Measurements from ENCODE around the gene KCNC1. TPM values are rescaled to one million over a fixed set of nuclear protein-coding genes. Genes with fewer than 3 reads are reported as not detected.

Gene KCNC1
- total RNA-seq, 1 donor from 2014 or later = not detected

DNA sequence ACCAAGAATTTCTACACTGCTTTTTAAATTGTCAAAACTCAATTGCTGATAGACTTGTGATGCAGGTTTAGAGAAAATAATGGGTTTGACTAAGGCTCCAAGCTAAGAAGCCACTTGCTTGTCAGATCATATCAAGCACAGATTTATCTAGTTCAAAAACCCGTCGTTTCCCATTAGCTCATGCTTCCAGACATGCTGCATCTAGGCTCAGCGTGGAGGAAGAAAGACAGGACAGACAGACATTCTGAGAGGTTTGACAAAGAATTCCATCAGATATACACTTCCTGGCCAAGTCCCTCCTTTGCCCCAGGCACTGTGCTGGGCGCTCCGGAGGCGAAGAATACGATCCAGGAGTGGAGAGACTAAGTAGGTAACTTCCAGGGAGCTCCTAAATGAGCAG is 76.8 kb downstream of the KCNC1 start:
- TF ChIP-seq, protein P1, sequence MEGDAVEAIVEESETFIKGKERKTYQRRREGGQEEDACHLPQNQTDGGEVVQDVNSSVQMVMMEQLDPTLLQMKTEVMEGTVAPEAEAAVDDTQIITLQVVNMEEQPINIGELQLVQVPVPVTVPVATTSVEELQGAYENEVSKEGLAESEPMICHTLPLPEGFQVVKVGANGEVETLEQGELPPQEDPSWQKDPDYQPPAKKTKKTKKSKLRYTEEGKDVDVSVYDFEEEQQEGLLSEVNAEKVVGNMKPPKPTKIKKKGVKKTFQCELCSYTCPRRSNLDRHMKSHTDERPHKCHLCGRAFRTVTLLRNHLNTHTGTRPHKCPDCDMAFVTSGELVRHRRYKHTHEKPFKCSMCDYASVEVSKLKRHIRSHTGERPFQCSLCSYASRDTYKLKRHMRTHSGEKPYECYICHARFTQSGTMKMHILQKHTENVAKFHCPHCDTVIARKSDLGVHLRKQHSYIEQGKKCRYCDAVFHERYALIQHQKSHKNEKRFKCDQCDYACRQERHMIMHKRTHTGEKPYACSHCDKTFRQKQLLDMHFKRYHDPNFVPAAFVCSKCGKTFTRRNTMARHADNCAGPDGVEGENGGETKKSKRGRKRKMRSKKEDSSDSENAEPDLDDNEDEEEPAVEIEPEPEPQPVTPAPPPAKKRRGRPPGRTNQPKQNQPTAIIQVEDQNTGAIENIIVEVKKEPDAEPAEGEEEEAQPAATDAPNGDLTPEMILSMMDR (IDR thresholded peaks at IDR 0.05) = no peak
- Histone ChIP-seq H3K4me1 (peaks cover 12 to 26% of the 10 kb centered on the region in 2 donors), H3K27ac (no peak overlapping the region), H3K9me3 (no peaks in the 10 kb centered on the region), H3K27me3 (no peaks in the 10 kb centered on the region), H3K4me3 (no peak overlapping the region), H3K36me3 (no peaks in the 10 kb centered on the region)
- DNase-seq (ENCODE audit: low spot score in 2 of 2) = no peak
- intact Hi-C loops (cut with DNase I) = no loop called here

DNA sequence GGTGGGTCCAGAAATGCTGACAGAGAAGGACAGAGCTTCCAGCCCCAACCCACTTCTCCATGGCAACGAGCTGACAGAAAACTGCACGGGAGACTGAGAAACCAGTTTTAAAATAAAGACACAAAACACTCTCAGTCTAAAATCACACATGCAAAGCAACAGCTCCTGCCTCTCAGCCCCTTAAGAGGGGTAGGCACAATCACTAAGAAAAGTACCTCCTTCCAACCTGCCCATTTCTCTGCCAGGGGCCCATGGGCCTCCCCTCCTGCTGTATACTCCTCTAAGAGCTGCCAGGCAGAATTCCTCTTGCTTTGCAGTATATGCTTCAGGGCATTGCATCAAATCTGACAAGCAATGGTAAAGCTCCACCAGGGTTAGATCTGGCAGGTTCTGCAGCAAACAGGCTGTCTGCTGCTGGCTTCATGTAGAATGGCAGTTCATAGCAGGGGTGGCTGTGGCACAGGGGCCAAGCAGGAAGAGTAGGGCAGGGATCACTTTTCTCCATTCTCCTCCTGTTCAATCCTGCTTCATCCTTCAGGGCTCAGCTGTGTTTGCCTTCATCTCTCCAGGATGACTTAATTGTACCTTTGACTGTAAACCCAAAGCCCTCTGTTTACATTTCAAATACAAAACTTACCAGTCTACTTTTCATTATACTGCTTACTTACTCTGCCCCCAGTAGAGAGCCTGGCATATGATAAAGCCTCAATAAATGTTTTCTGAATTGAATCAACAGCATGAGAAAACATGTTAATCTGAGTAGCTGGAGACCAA is 77.7 kb downstream of the KCNC1 start:
- TF ChIP-seq, protein P1 (IDR thresholded peaks at IDR 0.05) = no peak
- Histone ChIP-seq H3K4me1 (peaks cover 12 to 28% of the 10 kb centered on the region in 2 donors), H3K27ac (no peak overlapping the region), H3K36me3 (no peaks in the 10 kb centered on the region), H3K4me3 (no peak overlapping the region), H3K27me3 (no peaks in the 10 kb centered on the region), H3K9me3 (no peaks in the 10 kb centered on the region)
- intact Hi-C loops (cut with DNase I) = no loop called here
- peak in 1 of 2 donors; percentile 24 for DNase-seq (ENCODE audit: low spot score in 2 of 2)

DNA sequence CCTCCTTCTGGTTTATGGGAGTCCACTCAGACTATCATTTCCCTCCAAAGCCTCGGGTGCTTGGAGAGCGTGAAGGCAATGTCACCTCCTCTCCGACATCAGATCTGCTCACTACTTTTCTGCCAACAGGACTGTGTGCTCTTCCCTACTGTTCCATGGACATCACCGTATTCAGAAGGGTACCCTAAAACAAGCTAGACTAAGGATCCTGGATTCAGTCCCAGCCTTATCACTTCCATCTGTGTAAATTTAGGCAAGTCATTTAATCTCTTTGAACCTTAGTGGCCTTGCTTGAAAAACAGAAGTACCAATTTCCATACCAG is 78.2 kb downstream of the KCNC1 start:
- Histone ChIP-seq H3K9me3 (no peaks in the 10 kb centered on the region), H3K4me1 (peaks cover 12 to 28% of the 10 kb centered on the region in 2 donors), H3K36me3 (no peaks in the 10 kb centered on the region), H3K27ac (no peak overlapping the region), H3K27me3 (no peaks in the 10 kb centered on the region), H3K4me3 (no peak overlapping the region)
- no peak for DNase-seq (ENCODE audit: low spot score in 2 of 2)
- TF ChIP-seq, protein P1 (IDR thresholded peaks at IDR 0.05) = no peak
- intact Hi-C loops (cut with DNase I) = no loop called here

DNA sequence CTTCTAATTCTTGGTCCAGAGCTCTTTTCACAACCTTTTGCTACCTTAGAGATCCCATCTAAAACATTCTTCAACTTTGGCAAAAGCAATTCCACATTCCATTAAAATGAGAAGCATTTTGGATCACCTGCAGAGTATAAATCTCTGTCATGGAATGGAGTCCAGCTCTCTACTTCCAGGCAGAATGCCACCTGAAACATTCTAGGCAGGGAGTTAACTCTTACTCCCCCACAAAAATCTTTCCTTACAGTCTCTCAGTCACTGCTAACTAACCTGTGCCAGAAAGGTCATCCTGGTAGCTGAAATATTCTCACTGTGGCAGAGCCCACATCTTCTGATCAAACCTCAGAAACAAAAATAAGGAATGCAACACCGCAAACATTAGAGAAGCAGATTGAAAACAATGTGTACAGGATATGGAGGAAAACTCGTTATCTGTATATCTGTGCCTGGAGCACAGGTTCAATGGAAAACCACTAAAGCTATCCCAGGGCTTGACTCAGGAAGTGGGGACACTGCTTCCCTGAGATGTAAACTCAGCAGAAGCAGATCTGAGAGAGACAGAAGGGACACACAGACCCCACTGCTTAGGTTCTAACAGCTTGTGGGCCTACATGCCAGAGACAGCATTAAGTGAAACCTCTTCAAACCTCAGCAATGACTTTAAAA is 78.9 kb downstream of the KCNC1 start:
- H3K27ac ChIP-seq = peak overlapping the region; percentile 26 to 42
- DNase-seq (ENCODE audit: low spot score in 2 of 2) = no peak
- intact Hi-C loops (cut with DNase I) = no loop called here
- TF ChIP-seq, protein P1 (IDR thresholded peaks at IDR 0.05) = no peak
- no peak overlapping the region for H3K4me3 ChIP-seq
- H3K4me1 ChIP-seq = peaks cover 12 to 28% of the 10 kb centered on the region in 2 donors
- no peaks in the 10 kb centered on the region for H3K36me3 ChIP-seq
- H3K27me3 ChIP-seq = no peaks in the 10 kb centered on the region
- H3K9me3 ChIP-seq = no peaks in the 10 kb centered on the region

DNA sequence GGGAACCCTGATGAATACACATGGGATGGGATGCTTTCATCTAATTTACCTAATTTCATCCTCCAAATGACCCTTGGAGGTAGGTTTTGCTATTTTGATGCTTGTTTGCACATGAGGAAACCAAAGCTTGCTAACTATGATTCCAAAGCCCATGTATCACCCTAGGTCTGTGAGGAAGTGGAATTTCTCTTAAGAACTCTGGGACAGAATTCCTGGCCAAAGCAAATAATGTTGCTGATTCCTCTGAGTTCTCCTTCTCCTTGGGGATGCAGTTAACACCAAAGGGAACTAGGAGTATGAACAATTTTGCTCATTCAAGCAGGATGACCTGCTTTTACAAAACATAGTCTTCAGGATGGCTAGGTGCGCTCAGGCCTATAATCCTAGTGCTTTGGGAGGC is 80.0 kb downstream of the KCNC1 start:
- DNase-seq (ENCODE audit: low spot score in 2 of 2) = no peak
- Histone ChIP-seq H3K4me3 (no peak overlapping the region), H3K9me3 (no peaks in the 10 kb centered on the region), H3K36me3 (no peaks in the 10 kb centered on the region), H3K27ac (no peak overlapping the region), H3K27me3 (no peaks in the 10 kb centered on the region), H3K4me1 (peaks cover 12 to 28% of the 10 kb centered on the region in 2 donors)
- TF ChIP-seq, protein P1 (IDR thresholded peaks at IDR 0.05) = no peak
- intact Hi-C loops (cut with DNase I) = no loop called here

Measured in ascending aorta (tissue), 2 donors.